ENCODE data around the gene CYB5D1. TPM values are rescaled to one million over a fixed set of nuclear protein-coding genes. Genes with fewer than 3 reads are reported as not detected.

CYB5D1 gene
- total and polyA plus RNA-seq, 9 donors: 7.0 to 22.2 (median 16.1) TPM

GRCh38 chr17:7839876-7840261, 17.9 kb upstream of the CYB5D1 start:
- no peak overlapping the region for H3K4me3 ChIP-seq
- intact Hi-C loops (cut with DNase I): loop anchor here in 2 of 4 donors (10.0 kb wide), 2 partner anchors 215 to 315 kb away; partner anchors contain the start of genes PER1 (in 1 of the 2) and SAT2 (in 1 of the 2)
- no peaks in the 10 kb centered on the region for H3K9me3 ChIP-seq
- H3K27me3 ChIP-seq: no peaks in the 10 kb centered on the region
- H3K4me1 ChIP-seq (ENCODE audit: insufficient read depth): peaks cover 13% of the 10 kb centered on the region
- H3K27ac ChIP-seq: peak overlapping the region in 1 of 2 donors; percentile 50
- H3K36me3 ChIP-seq: no peaks in the 10 kb centered on the region
- WGBS, 3 donors: 18 to 32% (median 22%) methylated on average over 2 of the region's 2 CpGs
- peak in 3 of 5 donors; percentile 39 to 46 (median 44) for DNase-seq
- no peak for TF ChIP-seq CTCF (IDR thresholded peaks at IDR 0.05)
- no peak for TF ChIP-seq EP300 (IDR thresholded peaks at IDR 0.05)

- WGBS, 3 donors: 21 to 43% (median 24%) methylated on average over 1 of the region's 1 CpG
- peak overlapping the region in 1 of 2 donors; percentile 90 for H3K27ac ChIP-seq
Measured at GRCh38 chr17:7840441-7840840, 17.4 kb upstream of the CYB5D1 start.

GRCh38 chr17:7840875-7841274, 16.9 kb upstream of the CYB5D1 start:
- intact Hi-C loops (cut with DNase I): loop anchor here in 1 of 4 donors (10.0 kb wide), 1 partner anchor 314 kb away; the partner anchor contains the start of gene PER1
- TF ChIP-seq EP300 (IDR thresholded peaks at IDR 0.05) (no peak), POLR2A (IDR thresholded peaks at IDR 0.05) (no peak), CTCF (IDR thresholded peaks at IDR 0.05) (no peak)
- Histone ChIP-seq H3K27ac (peak overlapping the region; percentile 81 to 90), H3K27me3 (no peaks in the 10 kb centered on the region), H3K4me1 (ENCODE audit: insufficient read depth) (peaks cover 17% of the 10 kb centered on the region), H3K9me3 (no peaks in the 10 kb centered on the region), H3K36me3 (no peaks in the 10 kb centered on the region), H3K4me3 (no peak overlapping the region)
- DNase-seq: no peak
- 66 to 79% (median 70%) methylated on average over 1 of the region's 1 CpG for WGBS, 3 donors

More at GRCh38 chr17:7840441-7840840, 17.4 kb upstream of the CYB5D1 start:
- intact Hi-C loops (cut with DNase I): loop anchor here in 1 of 4 donors (10.0 kb wide), 1 partner anchor 314 kb away; the partner anchor contains the start of gene PER1
- Histone ChIP-seq H3K27me3 (no peaks in the 10 kb centered on the region), H3K9me3 (no peaks in the 10 kb centered on the region), H3K4me1 (ENCODE audit: insufficient read depth) (peaks cover 17% of the 10 kb centered on the region), H3K4me3 (no peak overlapping the region), H3K36me3 (no peaks in the 10 kb centered on the region)
- no peak for DNase-seq
- TF ChIP-seq CTCF (IDR thresholded peaks at IDR 0.05): no peak
- no peak for TF ChIP-seq POLR2A (IDR thresholded peaks at IDR 0.05)
- no peak for TF ChIP-seq EP300 (IDR thresholded peaks at IDR 0.05)

- H3K4me3 ChIP-seq: peak overlapping the region; percentile 83
- intact Hi-C loops (cut with DNase I): loop anchor here in 1 of 4 donors (10.0 kb wide), 1 partner anchor 313 kb away; the partner anchor contains the start of gene PER1
- WGBS, 3 donors: 2 to 4% (median 3%) methylated on average over 21 to 33 of the region's 34 CpGs
- no peaks in the 10 kb centered on the region for H3K9me3 ChIP-seq
- peak overlapping the region; percentile 81 to 90 for H3K27ac ChIP-seq
- H3K27me3 ChIP-seq: no peaks in the 10 kb centered on the region
- no peaks in the 10 kb centered on the region for H3K36me3 ChIP-seq
- no peak for TF ChIP-seq CTCF (IDR thresholded peaks at IDR 0.05)
- DNase-seq: peak; percentile 93 to 95 (median 94)
- peaks cover 17% of the 10 kb centered on the region for H3K4me1 ChIP-seq (ENCODE audit: insufficient read depth)
Measured at GRCh38 chr17:7841396-7841914, 16.3 kb upstream of the CYB5D1 start.

Measured in ovary (tissue), 9 donors.